GM21381 (cell line): ENCODE results near the gene AQP12A.
"Not testable (repeated sequence)": the region's sequence is repeated elsewhere in the genome, so short reads cannot be mapped to it uniquely, and the experiment has no call there.

Experiments used
- ATAC-seq: cut with Tn5 transposase; IDR thresholded peaks from one replicate; pipeline ENCODE4 v1.9.1; 2021; ENCODE audit warnings: mild to moderate bottlenecking, moderate library complexity; ENCODE audit not compliant: unreplicated experiment

Gene AQP12A, protein sequence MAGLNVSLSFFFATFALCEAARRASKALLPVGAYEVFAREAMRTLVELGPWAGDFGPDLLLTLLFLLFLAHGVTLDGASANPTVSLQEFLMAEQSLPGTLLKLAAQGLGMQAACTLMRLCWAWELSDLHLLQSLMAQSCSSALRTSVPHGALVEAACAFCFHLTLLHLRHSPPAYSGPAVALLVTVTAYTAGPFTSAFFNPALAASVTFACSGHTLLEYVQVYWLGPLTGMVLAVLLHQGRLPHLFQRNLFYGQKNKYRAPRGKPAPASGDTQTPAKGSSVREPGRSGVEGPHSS

DNA sequence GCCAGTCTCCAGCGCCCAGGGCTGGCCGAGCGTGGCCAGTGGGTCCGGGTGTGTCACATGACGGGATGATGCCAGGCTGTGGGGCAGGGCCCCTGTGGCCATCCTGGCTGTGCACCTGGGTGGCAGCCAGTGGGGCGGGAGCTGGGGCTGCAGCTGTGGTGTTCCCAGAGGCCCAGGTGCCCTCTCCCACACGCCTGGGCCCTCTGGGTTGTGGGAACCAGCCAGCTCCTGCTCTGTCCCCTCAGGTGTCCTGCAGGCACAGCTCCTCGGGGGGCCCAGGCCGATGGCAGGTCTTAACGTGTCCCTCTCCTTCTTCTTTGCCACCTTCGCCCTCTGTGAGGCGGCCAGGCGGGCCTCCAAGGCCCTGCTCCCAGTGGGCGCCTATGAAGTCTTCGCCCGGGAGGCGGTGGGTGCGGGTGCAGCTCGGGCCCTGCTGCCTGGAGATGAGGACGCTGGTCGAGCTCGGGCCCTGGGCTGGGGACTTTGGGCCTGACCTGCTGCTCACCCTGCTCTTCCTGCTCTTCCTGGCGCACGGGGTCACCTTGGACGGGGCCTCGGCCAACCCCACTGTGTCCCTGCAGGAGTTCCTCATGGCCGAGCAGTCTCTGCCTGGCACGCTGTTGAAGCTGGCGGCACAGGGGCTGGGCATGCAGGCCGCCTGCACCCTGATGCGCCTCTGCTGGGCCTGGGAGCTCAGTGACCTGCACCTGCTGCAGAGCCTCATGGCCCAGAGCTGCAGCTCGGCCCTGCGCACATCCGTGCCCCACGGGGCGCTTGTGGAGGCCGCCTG lies at the start of gene AQP12A:
AQP12A (plus strand) TSS at position 236 of the 790 bp plus-strand sequence; CDS start at position 284, 48 bp downstream.
- not testable (repeated sequence) for ATAC-seq

DNA sequence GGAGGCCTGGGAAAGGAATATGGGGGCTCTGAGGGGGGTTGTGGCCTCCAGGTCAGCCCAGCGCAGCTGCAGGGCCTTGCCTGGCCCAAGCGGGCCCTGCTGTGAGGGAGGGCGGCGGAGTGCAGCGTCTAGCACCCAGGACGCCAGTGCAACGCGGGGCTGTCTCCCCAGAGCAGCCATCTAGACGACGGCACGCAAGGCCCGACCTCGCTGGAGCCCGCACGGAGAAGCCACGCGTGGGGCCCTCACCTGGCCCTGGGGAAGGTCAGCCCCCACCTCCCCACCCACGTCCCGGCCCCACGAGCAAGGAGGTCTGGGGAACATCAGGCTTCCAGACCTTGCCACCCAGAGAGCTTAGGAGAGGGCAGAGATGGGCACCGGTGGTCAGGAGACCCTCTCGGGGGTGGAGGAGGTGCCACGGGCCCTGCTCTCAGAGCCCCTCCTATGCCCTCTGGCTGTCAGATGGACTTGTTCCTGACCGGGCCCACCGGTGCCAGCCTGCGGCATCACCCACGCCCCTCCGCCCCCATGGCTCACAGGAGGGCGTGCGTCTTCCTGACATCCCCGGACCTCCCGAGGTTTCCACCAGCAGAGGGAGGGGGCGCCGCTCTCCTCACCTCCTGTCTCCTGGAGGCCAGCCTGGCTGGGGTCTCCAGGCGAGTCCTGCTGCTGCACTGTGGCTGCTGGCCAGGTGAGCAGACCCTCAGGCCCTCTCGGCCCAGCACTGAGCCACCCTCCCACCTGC lies 49.4 kb upstream of the AQP12A start:
- ATAC-seq = no peak

DNA sequence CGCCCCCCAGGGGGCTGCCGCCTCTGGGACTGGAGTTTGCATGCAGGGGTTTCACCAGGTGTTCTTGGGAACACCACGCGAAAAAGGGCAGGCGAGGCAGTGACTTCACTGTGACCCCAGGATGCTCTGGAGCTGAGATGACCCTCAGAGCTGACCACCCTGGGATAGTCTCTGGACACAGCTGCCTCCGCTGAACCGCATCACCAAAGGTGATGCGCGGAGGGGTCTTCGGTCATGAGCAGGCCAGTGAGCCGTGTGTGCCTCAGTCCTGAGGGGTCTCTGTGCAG lies 48.9 kb upstream of the AQP12A start:
- no peak for ATAC-seq

DNA sequence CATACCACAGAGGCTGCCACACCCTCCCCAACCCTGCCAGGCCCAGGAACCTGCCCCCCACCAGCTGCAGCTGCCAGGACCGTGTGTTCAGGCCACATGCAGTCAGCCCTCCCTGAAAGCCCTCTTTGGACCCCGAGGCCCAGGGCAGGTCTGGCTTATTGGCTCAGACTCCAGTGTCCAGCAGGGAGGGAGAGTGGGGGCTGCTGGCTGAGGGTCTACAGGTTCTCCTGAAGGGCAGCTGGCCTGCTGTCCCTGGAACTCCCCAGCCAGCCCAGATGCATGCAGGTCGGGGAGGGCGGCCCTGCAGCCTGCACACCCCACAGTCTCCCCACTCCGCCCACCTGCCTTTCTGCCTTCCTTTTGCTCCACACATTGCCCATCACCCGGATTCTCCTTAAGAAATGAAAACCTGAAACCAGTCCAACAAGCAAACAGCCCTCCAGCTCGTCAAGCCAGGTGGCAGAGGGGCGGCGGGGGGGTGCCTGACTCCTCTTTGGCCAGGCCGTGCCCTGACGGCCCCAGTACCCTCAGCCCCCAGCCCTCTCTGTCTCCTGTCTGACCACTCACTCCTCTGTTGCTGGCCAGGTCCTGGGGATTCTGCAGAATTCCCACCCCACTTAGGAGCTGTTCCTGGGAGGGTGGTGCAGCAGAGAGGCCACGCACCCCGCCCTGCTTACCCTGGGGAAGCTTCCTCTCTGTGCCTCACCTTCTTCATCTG lies 48.4 kb upstream of the AQP12A start:
- no peak for ATAC-seq

DNA sequence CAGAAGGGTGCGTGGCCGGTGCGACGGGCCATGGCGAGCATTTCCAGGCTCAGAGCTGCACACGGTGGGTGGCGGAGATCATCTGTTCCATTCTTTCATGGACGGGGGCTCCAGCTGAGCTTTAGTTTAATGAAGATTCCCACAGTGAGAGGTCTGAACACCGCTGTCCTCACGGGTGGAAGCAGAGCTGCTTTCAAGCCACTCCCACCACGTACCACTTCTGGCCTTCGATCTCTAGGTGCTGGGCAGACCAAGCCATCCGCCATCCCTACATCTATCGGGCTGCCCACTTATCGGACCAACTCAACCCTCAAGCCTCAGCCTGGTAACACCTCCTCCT lies 47.9 kb upstream of the AQP12A start:
- ATAC-seq = no peak

DNA sequence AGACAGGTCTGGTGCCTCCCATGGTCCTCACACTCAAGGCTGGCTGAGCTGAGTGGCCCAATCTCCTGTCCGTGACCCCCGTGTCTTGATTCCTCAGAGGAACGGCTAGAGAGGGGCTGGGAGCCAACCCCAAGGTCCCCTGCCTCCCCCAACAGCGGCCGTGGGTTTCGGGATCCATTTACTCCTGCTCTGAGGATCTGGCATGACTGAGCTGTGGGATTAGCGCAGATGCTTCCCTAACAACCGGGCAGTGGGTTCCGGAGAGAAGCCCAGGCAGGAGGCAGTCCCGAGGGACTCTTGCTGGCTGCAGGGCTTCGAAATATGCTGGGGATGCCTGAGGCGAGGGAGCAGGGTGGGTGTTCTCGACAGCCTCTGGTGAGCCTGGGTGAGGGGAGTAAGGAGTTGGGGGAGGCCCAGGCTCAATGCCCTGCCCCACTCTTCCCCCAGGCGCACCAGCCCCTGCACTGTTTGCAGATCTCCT lies 47.5 kb upstream of the AQP12A start:
- no peak for ATAC-seq

DNA sequence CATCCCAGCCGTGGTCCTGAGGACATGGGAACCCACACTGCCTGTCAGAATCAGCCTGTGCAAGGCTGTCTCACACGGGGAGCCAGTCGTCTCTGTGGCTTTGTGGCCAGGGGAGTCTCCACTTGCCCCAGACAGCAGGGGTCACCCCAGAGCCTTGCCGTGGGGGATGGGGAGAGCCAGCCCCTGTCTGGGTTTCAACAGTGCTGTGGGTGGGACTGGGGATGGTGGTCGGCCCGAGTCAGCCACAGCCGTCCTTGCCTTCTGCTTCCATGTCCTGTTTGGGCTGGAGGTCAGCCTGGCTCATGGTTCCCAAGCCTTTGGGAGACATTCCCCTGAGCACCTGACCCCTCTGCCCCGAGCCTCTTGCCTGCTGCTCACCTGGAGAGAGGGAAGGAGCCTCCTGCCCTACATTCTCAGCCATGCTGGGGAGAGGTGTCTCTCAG lies 46.8 kb upstream of the AQP12A start:
- ATAC-seq = no peak

DNA sequence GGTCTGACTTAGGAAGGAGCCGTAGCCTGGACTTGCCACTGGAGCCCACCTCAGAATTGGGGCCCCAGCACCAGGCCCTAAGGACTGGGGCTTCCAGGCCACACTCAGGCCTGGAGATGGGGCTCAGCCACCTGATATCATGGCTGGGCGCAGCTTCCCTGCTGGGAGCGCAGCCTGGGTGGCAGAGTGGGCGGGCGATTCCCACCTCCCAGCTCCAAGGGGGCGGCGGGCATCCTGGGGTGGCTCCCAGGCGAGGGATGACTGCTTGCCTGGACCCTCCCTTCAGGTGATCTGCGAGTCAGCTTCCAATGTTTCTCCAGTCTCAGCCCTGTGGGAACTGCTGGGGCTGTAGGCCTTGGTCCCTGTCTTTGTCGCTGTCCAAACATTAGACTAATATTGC lies 46.3 kb upstream of the AQP12A start:
- no peak for ATAC-seq

DNA sequence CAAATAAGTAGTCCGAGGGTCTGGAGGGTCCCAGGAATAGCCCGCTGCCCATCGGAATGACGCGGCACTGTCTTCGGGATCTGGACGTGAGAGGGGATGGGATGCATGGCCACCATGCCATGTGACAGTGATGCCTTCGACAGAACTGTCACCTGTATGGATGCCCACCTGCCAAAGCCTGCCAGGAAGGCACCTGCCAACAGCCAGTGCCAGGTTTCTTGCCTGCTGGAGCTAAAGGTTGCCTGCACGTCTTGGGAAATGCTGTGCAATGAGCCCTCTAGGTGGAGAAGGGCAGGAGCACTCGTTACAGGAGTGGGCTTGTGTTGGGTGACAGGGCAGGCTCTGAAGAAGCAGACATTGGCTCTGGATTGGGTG lies 45.9 kb upstream of the AQP12A start:
- ATAC-seq = no peak

DNA sequence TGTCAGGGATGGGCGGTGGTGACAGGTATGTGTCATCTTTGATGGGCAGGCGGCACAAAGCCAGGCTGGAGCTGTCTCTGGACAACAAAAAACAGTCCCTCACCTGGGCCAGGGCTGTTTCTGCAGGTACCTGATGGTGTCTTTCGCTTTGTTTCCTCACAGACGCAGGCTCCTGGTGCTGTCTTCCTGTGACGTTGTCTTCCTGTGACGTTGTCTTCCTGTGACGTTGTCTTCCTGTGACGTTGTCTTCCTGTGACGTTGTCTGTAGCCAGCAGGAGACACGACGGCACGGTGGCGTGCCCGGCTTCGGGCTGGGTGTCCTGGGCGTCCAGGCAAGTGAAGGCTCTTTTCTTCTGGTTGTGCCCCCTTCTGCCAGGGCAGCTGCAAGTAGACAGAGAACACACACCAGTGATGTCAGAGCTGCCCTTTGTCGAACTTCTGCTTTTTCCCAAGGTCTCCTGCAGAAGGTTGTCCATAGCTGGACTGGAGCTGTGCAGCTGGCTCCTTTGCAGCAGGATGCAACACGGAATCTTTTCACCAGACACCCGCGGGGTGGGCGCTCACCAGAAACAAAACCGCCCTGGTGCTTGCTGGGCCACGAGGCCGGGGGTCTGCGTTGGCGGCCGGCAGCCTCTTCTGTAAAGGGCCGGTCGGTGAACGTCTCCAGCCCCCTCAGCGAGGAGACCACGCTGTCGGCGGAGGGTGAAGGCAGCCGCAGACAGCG lies 45.3 kb upstream of the AQP12A start:
- ATAC-seq = no peak

DNA sequence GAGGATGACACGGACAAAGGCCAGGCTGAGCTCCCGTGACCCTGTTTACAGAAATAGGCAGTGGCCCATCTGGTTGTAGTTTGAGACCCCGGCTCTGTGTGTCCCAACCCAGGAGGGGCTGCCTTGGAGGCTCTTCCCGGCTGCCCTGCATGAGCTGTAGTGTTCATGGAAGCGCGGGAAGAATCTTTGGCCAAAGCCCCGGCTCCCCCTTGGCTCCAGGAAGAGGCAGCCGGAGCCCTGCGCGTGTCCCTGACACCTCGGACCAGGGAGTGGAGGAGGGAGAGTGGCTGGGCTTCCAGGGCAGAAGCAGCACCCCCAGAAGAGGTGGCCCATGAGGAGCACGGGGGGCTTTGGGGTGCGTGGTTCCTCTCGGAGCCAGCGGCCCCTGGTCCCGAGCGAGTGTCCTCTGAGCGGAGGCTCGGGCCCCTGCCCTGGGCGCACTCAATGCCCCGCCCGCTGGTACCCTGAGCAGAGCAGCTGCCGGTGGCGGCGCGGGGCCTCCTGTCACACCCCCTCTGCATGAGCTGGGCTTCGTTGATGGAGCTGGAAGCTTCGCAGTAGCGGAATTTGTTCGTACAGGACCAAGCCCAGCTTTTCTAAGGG lies 44.7 kb upstream of the AQP12A start:
- no peak for ATAC-seq

DNA sequence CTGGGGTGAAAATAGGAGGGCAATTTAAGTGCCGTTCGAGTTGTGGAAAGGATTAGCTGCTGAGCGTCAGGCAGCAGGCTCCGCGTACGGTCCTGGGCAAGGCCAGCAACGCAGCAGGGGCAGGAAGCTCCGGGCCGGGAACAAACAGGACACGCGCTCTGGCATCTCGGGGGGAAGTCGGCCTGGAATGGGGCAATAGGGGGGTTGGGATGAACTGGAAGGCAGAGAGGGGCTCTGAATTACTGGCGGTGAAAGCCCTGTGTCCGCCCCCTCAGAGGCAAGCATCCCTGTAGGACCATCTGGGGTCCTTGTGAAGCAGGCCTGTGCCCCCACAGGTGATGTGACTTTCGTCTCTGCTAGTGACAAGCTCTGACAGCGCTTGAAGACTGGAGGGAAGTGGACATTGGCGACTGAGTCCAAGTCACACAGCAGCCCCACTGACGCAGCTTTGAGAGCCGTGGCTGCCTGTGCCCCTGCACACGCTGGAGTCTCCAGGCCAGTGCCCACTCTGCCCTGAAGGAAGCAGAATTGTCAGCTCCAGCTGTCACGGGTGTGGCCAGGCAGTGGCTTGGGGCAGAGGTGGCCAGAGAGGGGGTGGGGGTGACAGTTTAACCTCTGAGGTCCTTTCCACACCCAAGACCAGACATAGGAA lies 44.0 kb upstream of the AQP12A start:
- ATAC-seq = no peak

DNA sequence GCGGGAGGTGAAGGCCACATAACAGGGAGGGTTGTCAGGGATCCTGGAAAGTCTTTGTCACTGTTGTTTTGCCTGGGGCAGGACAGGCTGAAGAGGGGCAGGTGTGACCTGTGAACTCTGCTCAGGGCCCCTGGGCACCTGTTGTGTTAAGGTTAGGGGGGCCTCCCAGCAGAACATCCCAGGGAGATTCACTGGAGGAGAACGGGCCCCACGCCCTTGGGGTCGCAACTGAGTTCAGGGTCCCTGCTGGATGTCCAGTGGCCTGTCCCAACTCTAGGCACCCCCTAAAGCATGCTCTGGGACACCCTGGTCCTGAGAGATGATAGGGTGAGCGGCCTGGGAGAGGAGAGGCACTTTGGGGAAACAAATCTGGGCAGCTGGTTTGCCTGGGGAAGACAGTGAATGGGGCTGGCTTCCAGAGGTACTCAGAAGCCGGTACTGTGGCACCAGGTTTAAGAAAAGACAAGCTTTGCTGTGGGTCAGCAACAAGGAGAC lies 43.5 kb upstream of the AQP12A start:
- ATAC-seq = no peak

DNA sequence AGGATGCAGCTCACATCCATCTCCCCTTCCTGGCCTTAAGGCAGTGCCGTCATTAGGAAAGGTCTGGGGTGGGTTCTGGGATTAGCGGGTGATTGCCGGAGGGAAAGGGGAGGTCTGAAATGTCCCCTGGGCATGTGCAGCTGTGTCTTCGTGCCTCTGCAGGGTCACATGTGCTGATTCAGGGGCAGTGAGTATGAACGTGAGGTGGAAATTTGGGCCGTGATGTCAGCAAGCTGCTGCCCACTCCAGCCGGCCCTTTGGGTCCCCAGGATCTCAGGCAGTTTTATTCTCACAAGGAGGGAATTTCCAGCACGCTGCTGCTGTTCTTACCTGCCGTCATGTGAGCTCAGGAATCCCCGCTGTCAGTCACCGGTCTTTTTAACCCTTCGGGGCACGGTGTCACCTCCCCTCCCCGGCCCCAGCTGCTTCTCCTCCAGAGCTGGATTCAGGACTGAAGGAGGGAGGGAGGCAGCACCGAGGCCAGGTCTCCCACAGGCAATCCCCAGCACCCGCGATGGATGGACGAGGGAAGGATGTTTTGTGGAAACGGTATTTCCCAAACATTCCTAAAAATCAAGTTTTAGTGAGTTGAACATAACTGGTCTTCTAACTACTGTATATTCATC lies 42.9 kb upstream of the AQP12A start:
- no peak for ATAC-seq

DNA sequence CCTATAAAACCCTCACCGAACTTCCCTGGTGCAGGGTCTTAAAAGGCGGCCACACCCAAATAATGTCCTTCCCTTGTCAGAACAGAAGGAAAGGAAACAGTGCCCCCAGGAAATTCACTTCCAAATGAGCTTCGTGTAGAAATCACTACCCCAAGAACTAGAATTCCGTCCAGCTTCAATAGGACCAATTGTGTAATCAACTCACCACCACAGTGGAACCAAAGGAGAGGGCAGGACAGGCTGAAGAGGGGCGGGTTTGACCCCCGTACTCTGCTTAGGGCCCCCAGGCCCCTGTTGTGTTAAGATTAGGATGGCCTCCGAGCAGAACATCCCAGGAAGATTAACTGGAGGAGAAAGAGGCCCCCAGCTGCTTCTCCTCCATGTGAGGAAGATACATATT lies 42.3 kb upstream of the AQP12A start:
- no peak for ATAC-seq

DNA sequence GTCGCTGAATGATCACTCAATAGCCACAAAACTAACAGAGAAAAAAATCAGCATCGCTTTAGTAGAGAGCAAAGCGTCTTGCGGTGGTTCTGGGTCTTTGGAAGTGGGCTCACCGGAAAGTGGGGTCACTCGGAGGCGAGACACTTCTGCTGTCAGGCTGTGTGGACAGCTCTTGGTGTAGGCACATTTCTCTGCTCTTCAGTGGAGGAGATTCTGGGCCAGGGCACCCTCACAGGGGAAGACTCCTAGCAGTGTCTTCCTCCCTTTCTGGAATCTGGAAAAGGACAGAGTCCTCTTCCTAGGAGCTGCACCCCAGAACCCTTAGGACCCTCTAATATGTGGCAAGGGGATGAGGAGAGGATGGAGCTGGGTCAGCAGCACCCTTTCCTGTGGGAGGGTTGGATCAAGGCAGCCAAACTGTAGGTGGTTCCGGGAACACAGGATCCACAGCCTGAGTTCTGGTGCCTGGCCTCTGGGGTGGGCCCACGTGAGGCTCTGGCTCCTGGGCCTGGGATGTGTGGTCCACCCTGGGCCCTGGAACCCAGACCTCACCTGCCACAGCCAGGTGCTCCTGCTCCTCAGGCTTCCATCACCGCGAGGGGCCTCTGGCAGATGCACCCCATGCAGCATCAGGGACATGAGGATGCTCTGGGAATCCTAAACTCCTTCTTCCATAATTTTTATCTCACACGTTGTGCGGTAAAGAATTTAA lies 41.3 kb upstream of the AQP12A start:
- ATAC-seq = no peak

DNA sequence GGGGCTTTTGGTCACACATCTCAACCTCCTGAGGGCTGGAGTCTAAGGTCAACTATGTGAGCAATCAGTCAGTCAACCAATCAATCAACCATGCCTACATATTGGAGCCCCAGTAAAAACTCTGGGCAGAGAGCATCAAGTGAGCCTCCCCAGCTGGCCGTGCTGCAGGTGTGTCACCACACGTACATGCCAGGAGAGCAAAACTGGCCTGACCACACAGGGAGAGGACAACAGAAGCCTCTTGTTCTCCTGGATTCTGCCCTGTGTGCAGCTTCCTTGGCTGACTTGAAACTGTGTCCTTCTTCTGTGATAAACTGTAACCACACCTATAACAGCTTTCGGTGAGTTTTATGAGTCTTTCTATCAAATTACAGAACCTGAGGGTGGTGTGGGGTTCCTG lies 40.5 kb upstream of the AQP12A start:
- no peak for ATAC-seq
